Stimulated activated CD4-positive, alpha-beta T cell treated with anti-CD3 and anti-CD28 coated beads, Interleukin-12 subunit alpha, Interleukin-12 subunit beta, amount 100 ng/mL, for 24 hours (primary cell): ENCODE measurements around the gene SDHAF2.
A peak's percentile ranks its signal among the peaks of the same experiment; 100 is the strongest.
"Not testable (repeated sequence)": the region's sequence is repeated elsewhere in the genome, so short reads cannot be mapped to it uniquely, and the experiment has no call there.

Source experiments
- DNase-seq, 2 experiments: peaks; one replicate each; pipeline ENCODE4 v3.0.0-alpha.2; 2020; ENCODE audit warnings: low read depth in 2 of 2

The SDHAF2 gene

DNA sequence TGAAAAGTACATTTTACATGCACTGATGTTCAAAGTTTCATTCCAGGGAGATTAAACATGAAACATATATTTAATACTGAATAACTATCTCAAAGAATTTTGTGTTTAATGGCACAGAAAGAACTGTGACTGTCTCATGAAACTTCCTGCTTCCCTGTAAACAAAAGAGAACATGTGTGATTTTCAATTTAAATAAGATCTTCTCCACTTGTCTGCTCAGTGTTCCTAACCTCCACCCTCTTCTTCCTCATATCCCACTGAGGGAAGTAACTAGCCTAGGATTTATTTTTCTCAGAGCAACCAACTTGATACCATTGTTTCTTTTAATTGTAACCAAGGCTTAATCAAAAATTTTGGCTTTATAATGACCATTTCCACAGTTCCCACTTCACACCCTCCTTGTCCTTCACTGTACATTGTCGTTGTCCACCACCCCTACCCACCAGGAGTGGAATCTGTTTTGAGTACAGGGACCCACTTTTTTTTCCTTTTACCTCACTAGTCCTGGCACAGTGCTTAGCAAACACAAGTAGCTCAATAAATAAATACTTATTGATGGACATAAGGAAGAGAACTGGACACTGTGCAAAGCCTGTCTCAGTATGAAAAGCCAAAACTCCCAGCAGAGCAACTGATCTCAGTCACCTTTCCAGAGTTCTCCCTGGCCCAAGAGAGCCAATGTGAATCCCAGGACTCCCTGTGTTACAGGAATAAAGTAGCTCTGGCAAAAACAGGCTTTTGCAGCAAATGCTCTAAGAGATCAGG is 4.4 kb upstream of the SDHAF2 start:
- no peak for DNase-seq

DNA sequence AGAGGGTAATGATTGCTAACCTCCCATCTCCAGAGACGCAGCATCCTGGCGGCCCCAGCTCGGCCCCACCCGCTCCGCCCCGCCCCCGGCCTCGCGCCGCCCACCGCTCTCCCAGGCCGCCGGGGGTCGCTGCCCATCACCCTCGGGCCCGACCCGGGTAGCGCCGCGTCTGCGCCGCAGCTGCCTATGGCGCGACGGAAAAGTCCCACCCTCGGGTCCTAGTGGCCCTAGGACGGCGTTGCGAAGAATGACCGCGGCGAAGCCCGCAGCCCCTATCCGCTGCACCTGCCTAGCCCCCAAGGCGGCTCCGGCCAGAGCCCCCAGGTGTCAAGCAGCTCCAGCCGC is 606 bp upstream of the SDHAF2 start:
- DNase-seq, result peak; percentile 37 to 59

DNA sequence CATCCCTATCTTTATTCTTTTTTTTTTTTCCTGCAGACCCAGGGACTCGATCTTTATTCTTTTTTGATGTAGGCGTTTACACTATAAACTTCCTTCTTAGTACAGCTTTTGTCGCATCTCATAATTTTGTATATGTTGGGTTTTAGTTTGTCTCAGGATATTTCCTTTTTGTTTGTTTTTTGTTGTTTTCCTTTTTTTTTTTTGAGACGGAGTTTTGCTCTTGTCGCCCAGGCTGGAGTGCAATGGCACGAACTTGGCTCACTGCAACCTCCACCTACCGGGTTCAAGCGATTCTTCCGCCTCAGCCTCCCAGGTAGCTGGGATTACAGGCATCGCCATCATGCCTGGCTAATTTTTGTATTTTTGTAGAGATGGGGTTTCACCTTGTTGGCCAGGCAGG is 915 bp downstream of the SDHAF2 start:
- not testable (repeated sequence) for DNase-seq

DNA sequence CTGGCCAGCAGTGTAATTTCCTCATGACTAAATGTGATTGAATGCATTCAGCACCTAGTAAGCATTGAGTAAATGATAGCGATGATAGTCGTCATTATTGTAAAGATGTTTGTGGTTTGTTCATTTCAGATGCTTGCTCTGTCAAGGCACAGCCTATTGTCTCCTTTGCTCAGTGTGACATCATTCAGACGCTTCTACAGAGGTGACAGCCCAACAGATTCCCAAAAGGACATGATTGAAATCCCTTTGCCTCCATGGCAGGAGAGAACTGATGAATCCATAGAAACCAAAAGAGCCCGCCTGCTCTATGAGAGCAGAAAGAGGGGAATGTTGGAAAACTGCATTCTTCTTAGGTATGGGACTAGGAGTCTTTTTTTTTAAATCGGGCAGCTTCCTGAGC is 7.6 kb downstream of the SDHAF2 start:
- DNase-seq, result no peak

DNA sequence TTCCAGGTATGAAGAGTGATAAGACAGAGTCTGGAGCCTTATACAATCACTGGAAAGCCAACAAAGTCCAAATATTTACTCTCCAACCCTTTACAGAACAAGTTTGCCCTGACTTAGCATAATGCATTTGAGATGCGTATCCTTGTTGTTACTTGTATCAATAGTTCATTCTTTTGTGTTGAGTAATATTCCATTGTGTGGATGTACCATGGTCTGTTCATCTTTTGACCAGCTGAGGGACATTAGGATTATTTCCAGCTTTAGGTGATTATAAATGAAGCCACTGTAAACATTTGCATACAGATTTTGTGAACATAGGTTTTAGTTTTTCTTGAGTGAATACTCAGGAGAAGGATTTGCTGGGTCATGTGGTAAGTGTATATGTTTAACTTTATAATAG is 9.7 kb downstream of the SDHAF2 start:
- DNase-seq, result no peak

DNA sequence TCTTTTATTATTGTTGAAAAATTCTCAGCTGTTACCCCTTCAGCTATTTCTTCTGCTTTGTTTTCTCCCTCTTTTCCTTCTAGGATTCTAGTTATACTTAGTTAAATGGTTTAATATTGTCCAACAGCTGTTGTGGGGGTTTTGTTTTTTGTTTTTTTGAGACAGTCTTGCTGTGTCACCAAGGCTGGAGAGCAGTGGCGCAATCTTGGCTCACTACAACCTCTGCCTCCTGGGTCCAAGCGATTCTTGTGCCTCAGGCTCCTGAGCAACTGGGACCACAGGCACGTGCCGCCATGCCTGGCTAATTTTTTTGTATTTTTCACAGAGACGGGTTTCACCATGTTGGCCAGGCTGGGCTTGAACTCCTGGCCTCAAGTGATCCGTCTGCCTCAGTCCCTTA is 12.7 kb downstream of the SDHAF2 start:
- DNase-seq, result no peak

DNA sequence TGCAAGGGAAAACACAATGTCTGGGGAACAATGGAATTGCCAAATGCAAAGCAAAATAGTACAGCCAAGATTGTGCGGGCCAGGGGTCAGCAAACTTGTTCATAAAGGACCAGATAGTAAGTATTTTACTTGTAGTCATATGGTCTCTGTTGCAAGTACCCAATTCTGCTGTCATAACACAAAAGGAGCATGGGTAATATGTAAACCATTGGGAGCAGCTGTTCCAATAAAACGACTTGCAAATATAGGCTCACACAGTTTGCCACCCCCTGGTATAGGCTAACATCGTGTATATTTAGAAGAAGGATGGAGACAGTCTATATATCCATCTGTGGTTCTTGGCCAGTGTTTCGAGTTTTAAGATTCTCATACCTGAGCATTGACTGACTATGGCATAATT is 15.6 kb downstream of the SDHAF2 start:
- DNase-seq, result no peak

DNA sequence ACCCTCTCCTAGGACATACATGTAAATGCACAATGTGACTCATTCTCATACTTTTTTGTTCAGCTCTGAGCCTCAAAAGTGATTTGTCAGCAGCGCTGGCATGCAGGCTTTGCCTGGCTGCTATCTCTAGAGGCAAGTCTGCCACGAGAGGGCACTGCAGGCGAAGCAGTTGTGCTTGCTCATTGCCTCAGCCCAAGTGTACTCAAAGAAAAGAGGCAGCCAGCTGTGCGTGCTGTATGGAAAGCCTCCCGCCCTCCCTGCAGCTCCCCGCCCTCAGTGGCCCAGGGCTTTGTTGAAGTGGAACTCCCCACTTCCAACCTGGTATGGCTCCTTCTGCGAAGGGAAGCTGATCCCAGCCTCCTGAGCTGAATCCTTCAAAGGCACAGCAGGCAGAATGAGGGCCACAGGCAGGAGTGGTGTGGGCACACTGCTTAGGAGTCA is 16.3 kb downstream of the SDHAF2 start:
- peak; percentile 64 to 82 for DNase-seq

DNA sequence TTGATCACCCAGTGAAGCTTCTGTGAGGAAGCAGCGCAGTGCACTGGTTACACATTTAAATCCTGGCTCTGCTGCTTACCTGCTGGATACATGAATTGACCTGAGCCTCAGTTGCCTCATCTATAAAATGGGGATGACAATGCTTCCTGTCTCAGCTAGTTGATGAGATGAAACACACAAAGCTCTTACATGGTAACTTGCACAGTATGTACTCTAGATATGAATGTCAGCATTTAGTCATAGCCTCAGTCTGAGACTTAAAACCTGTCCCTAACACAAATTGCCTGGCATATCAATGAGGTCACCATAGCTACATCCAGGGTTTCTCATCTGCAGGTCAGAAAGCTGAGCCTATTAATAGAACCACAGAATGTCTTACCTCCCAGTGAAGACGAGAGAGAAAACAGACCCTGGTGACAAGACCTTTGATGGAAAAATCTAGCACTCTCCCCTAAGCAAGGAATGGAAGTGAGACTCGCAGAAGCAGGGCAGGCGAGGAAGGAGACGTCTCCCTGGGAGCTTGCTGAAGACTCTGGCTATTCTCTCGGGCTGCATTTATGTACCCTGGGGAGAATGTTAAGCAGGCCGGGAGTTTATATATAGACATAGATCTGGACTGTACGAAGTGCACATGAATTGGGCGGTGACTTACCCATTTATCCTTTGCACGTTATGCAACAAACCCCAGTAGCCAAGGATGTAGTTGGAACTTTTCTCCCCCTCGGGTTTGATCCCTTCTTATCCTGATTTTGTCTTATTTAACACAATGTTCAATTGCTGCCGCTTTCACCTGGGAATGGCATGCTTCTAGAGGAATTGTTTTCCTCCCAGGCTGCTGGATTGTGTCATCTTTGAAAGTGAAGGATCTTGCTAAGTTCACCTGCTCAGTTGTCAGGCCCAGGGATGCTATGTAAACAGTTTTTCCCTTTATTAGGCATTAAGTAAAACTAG is 18.0 kb downstream of the SDHAF2 start:
- no peak for DNase-seq

DNA sequence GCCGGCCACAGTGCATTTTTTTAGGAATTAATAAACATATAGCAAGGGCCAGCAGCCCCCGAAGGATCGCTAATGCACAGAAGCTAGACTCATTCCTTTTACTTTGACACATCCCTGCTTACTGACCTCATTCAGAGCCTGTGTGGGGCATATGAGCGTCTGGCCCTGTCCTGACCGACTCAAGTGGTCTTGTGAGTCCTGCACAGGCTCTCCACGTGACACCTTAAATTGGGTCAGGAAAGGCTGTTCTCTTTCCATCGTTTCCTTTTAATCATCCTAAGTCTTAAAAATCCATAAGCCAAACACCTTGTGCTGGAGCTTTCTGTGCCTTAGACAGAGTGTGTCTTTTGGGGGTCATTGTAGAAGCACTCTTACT is 18.6 kb downstream of the SDHAF2 start:
- no peak for DNase-seq

DNA sequence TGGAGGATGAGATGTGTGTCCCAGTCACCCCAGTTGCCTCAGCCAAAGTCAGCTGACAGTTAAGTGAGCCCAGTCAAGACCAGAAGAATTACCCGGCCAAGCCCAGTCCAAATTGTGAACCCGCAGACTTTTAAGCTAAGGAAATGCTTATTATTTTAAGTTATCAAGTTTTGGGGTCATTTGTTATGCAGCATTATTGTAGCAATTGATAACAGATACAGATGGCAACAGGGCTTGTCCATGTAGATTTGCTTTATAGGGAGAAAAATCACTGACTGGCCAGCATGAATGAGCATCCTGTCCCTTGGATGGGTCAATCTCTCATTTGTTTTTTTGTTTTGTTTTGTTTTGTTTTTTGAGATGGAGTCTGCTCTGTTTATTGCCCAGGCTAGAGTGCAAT is 22.9 kb downstream of the SDHAF2 start:
- DNase-seq, result no peak

DNA sequence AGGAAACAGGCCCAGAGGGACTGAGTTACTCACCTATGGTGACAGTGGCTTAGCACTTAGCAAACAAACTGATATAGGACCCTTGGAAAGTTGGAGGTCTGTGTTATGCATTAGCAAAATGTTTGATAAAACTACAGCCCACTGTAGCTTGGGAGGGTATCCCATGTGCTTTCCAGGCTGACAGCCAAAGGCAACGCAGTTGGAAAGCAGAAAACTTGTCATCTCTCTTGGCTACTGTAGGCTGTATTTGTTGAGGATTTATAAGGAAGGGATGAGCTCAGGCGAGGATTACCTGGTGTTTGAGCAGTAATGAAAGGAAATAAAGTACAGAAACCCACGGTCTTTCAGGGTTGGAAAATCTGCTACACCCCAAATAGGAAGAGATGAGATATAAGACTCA is 23.8 kb downstream of the SDHAF2 start:
- no peak for DNase-seq

DNA sequence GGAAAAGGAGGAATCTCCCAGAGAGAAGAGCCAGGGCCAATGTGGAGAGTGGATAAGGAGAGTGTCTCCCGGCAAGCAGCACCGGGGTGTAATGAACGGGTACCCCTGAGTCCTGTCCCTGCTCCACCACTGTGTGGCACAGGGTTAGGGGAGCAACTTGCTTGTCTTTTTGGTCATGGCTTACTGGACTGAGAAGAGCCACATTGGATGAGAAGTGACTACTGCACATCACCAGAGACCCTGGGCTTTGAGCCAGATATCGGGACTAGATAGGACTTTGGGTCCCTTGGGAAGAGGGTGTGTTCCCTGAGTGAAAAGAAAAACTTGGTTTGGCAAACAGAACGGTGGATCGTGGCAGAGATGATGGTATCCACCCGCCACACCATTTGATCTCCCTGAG is 24.6 kb downstream of the SDHAF2 start:
- no peak for DNase-seq

DNA sequence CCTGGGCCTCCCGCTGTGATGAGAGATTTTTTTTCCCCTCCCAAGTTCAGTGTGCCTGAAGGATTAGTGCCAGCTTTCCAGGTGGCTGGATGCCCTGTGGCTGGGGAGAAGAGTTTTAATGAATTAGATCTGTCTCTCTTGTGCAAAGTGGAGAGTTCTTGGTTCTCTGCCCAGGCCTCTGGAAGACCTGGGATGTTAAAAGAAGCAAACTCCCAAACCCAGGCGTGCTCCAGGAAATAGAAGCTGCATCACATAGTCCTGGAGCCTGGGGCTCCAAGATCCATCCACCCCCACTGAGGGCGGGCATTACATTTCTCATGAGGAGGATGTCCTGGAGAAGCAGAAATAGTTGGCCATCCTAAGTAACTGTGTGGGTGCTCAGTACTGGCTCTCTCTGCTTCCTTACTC is 30.6 kb downstream of the SDHAF2 start:
- DNase-seq, result no peak

DNA sequence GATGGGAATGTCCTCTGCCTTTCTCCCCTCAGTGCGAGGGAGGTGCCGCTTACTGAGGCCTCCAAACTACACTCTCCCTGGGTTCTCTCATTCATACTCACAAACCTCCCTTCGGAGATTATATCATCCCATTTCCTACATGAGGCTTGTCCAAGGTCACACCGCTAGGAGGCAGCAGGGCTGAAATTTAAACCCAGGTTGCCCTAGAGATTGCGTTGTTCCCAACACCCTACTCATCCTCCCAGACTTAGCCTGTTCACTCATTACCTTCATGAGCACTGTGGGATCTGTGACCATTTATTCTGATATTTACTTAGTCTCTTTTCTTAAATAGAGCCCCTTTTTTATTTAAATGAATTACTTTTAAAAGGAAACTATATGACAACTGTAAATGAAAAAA is 31.1 kb downstream of the SDHAF2 start:
- DNase-seq, result no peak

DNA sequence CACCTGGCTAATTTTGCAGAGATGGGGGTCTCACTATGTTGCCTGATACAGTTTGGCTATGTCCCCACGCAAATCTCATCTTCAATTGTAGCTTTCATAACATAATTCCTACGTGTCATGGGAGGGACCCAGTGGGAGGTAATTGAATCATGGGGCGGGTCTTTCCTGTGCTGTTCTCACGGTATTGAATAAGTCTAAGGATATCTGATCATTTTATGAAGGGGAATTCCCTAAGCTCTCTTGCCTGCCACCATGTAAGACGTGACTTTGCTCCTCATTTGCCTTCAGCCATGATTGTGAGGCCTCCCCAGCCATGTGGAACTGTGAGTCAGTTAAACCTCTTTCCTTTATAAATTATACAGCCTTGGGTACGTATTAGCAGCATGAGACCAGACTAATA is 37.7 kb downstream of the SDHAF2 start:
- DNase-seq, result not testable (repeated sequence)

DNA sequence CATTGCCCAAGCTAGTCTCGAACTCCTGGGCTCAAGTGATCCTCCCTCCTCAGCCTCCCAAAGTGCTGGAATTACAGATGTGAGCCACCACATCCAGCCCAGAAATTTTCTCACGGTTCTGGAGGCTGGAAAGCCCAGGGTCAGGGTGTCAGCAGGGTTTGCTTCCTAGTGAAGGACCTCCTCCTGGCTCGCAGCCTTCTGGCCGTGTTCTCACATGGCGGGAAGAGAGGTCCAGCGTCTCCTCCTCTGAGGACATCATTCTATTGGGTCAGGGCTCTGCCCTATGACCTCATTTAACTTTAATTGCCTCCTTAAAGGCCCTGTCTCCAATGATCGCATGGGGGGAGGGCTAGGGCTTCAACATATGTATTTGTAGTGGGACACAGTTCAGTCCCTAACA is 38.1 kb downstream of the SDHAF2 start:
- DNase-seq, result no peak

DNA sequence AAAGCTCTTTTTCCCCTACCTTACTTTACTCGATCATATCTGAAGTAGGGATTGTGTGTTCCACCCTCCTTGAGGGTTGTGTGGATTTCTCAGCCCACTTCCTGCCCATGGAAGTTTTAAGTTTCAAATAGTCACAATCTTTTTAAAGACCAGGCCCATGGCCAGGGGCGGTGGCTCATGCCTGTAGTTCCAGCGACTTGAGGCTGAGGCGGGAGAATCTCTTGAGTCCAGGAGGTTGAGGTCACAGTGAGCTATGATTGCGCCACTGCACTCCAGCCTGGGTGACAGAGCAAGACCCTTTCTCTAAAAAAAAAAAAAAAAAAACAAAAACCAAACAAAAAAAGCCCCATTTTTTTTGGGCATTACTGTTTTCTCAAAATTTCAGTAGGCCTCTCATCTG is 42.4 kb downstream of the SDHAF2 start:
- no peak for DNase-seq

DNA sequence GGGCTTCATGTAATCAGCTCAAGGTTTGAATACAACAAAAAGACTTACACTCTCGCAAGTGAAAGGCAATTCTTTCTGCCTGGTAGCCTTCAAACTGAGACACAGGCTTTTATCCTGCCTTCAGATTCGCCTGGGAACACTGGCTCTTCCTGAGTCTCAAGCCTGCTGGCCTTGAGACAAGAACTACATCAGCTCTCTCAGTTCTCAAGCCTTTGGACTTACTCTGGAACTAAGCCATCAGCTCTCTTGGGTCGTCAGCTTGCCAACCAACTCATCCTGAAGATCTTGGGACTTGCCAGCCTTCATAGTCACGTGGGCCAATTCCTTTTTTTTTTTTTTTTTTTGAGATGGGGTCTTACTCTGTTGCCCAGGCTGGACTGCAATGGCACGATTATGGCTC is 42.9 kb downstream of the SDHAF2 start:
- no peak for DNase-seq

DNA sequence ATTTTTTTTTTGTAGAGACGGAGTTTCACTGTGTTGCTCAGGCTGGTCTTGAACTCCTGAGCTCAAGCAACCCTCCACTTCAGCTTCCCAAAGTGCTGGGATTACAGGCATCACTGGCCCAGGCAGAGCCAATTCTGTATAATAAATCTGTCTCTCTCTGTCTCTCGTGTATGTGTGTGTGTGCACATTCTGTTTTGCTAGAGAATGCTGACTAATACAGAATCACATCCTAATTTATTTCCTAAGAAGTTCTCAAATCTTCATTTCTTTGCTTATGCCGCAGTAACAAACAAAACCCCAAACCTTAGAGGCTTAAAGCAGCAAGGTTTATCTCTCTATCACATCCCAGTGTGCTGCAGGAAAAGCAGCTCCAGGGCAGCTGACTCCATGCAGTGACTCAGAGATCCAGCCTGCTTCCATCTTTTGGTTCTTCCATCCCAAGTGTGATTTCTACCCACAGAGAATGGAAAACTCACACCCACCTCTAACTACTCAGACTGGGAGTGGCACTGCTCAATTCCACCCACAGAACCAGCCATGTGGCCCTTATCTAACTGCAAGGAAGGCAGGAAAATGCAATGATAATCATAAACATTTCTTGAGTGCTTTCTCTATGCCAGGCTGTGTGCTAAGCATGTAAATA is 43.6 kb downstream of the SDHAF2 start:
- DNase-seq, result no peak

DNA sequence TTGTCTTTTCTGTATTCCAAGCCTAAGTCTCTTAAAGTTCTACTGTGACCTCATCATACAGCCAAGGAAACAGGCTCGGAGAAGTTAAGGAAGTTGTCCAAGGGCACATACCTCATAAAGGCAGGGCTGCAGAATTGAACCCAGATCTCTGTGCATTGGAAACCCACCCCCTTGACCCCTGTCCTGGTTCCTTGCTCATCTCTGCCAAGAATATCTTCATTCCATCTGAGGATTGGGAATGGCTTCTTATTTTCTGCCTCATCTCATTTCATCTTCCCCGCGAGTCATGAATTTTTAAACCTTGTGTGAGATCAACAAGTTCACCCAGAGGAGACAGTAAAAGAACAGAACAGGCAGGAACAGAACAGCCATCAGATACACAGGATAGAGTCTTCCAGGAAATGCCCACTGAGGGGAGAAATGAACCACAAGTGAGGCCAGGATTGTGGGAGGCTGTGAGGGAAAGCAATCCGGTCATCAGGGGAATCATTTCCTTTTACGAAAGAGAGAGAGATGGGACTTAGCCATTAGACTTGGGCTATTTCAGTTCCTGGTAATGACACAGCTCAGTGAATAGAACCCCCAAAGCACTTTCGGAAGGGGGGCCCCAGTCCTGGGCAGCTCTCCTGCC is 44.2 kb downstream of the SDHAF2 start:
- DNase-seq, result no peak

DNA sequence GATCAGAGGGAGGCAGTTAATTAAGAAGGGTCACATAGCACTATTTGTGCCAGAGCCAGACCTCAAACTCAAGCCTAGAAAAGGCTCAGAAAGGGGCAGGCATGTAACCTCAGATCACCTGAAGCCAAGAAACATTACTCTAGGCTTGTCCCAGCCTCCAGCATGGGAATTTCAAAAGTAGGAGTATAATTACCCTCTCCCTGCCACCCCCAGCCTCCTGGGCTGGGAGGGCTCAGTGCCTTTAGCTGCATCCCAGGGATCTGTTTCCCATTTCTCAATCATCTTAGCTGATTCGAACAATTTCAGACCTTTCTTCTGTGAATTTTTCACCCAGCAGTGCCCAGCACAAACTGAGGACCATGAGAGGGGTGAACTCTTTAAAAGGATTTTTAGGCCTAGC is 45.5 kb downstream of the SDHAF2 start:
- DNase-seq, result no peak
